SK-N-SH treated with all-trans-retinoic acid at 6 μM for 48 hours (cell line): ENCODE measurements around the gene SLC6A9.

Source experiments
- ARNTL ChIP-seq: fragments of 450-650 bp; formaldehyde crosslinking; IDR thresholded peaks from 2 replicates; pipeline ENCODE4 v1.5.0; 2020; ENCODE audit warnings: low read depth, mild to moderate bottlenecking, moderate library complexity, borderline replicate concordance
- OSR1 ChIP-seq: fragments of 250-450 bp; sonication (Bioruptor Pico); IDR thresholded peaks from 2 replicates; pipeline ENCODE4 v1.8.0; 2022; ENCODE audit warnings: moderate library complexity, mild to moderate bottlenecking, inconsistent platforms
- TOX ChIP-seq: fragments of 250-450 bp; sonication (Bioruptor Pico); IDR thresholded peaks from 2 replicates; pipeline ENCODE4 v1.8.0; 2021; ENCODE audit warnings: mild to moderate bottlenecking, moderate library complexity, borderline replicate concordance
- TF ChIP-seq, protein P1 (sequence below): fragments of 250-450 bp; sonication (Bioruptor Pico); IDR thresholded peaks from 2 replicates; pipeline ENCODE4 v1.8.0; 2020; ENCODE audit warnings: mild to moderate bottlenecking, moderate library complexity, borderline replicate concordance
- TF ChIP-seq, protein P2 (sequence below): fragments of 250-450 bp; sonication (Bioruptor Pico); IDR thresholded peaks from 2 replicates; pipeline ENCODE4 v1.8.0; 2021; ENCODE audit warnings: low read depth, mild to moderate bottlenecking, moderate library complexity, borderline replicate concordance

DNA sequence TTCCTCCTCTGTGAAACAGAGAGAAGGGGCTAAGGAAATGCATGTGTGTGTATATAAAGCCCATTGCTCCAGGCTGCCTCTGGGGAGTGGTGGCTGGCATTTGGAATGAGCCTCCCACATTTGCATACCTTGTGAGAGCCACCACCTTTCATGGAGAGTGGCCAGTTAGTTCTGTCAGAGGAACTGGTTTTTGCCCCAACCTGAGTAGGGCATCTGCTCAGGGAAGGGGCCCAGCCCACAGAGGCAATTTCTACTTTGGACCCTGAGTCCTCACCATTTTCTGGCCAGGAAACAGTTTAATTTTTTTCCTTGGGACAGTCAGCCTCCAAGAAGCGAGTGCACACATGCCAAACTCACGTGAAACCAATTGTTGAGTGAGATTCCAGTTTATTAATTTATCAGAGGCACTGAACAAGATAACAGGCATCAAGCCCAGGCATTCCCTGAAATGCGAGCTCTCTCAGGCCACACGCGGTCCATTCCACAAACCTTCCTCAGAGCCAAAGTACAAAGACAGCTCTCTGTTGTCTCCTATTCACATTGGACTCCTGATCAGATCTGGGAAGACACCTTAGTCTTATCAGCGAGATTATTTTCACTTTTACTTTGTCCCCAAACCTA, 1.0 kb upstream of the SLC6A9 start:
- TF ChIP-seq TOX (CRISPR knock-in tag): no peak
- TF ChIP-seq, protein P1, sequence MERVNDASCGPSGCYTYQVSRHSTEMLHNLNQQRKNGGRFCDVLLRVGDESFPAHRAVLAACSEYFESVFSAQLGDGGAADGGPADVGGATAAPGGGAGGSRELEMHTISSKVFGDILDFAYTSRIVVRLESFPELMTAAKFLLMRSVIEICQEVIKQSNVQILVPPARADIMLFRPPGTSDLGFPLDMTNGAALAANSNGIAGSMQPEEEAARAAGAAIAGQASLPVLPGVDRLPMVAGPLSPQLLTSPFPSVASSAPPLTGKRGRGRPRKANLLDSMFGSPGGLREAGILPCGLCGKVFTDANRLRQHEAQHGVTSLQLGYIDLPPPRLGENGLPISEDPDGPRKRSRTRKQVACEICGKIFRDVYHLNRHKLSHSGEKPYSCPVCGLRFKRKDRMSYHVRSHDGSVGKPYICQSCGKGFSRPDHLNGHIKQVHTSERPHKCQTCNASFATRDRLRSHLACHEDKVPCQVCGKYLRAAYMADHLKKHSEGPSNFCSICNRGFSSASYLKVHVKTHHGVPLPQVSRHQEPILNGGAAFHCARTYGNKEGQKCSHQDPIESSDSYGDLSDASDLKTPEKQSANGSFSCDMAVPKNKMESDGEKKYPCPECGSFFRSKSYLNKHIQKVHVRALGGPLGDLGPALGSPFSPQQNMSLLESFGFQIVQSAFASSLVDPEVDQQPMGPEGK (CRISPR knock-in tag): no peak
- TF ChIP-seq, protein P2, sequence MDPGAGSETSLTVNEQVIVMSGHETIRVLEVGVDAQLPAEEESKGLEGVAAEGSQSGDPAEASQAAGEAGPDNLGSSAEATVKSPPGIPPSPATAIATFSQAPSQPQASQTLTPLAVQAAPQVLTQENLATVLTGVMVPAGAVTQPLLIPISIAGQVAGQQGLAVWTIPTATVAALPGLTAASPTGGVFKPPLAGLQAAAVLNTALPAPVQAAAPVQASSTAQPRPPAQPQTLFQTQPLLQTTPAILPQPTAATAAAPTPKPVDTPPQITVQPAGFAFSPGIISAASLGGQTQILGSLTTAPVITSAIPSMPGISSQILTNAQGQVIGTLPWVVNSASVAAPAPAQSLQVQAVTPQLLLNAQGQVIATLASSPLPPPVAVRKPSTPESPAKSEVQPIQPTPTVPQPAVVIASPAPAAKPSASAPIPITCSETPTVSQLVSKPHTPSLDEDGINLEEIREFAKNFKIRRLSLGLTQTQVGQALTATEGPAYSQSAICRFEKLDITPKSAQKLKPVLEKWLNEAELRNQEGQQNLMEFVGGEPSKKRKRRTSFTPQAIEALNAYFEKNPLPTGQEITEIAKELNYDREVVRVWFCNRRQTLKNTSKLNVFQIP: no peak
- no peak for TF ChIP-seq ARNTL (CRISPR knock-in tag)
- TF ChIP-seq OSR1 (CRISPR knock-in tag): no peak
